ENCODE results near the gene SHB.

SHB gene

DNA sequence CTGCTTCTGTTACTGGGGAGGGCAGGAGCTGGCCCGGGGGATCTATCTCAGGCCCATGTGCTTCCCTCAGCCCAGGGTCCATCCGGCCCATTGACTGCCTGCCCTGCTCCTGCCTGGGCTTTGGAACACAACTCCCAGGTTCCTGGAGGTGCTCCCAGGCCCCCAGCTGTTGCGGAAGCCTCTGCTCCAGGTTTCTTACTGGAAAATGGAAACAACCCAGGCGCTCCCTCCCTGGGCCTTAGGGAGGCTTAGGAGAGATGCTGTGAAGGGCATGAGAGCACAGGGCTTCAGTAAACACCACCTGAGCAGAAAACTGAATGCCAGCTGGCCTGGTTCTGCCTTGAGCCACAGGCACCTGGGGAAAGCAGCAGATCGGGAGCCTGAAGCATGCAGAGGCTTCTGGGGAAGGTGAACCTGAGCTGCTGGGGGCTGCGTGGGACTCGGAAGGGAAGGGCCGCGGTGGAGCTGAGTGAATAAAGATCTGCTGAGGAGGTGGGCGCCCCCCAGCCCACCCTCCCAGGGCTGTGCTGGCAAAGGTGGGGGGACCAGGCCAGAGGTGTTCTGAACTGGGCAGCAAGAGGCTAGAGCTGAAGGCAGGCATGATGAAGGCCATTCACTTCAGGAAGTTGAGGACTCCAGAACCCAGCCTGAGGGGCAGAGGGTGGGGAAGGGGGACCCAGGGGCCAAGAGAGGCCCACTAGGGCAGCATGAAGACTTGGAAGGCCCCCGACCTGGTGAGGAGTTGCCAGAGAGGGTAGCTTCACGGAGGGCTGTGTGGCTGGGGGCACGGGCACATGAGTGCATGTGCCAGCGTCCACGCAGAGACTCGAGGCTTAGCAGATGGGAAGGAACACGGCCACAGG, 64.8 kb downstream of the SHB start:
- DNase-seq: no peak

GRCh38 chr9:38003230-38003629, 65.8 kb downstream of the SHB start:
- peak; percentile 18 for DNase-seq

- DNase-seq: no peak
These were observed 67.6 kb downstream of the SHB start for GRCh38 chr9:38001430-38001829.

GRCh38 chr9:38000735-38001134, 68.3 kb downstream of the SHB start:
- no peak for DNase-seq

DNA sequence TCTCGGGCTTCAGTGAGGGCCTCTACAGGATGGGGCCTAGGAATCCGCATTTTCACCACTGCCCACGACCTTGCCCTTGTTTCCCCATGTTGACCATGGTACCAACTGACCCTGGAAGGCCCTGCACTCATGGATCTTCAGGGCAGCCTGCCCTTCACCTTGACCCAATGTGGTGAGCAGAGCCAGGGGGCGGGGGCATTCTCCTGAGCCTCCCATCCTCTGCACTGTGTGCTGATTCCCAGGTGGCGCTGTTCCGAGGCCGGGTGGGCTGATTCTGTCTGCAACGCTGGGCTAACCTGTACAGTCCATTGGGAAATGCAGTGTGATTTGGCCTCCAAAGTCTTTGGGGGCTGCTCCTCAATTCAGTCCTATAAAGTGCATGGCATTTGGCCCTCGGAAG, 68.7 kb downstream of the SHB start:
- no peak for DNase-seq

GRCh38 chr9:37999588-38000189, 69.3 kb downstream of the SHB start:
- DNase-seq: no peak

DNA sequence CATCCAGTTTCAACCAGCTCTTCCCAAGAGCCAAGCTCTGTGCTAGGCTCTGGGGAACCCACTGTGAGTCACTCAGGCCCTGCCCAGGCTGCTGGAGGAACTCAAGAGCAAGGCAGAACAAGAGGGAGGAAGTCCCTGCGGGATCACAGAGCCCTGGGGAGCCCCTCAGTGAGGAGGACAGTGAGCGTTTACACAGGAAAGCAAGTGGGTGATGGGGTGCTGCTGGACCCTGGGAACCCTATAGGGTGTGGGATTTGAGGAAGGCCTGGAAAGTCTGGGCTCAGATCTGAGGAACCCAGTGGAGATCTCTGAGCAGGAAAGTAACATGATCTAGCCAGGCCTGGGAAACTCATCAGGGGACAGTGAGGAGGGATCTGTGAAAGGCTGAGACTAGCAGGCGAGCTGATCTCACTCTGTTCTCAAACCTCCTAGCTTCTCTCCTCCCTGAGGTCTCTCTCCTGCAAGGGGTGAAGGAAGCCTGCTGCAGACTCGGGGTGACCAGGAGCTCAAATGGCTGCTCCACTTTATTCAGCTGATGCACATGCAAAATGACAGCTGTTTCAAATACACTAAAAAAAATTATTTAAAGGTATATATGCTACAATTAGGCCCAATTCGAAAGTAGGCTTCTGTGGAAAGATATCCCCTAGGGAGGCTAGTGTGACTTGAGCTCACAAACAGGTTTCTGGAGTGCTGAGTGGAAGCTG, 70.0 kb downstream of the SHB start:
- no peak for DNase-seq

- DNase-seq: no peak
These were observed 71.2 kb downstream of the SHB start for GRCh38 chr9:37997636-37998374.

DNA sequence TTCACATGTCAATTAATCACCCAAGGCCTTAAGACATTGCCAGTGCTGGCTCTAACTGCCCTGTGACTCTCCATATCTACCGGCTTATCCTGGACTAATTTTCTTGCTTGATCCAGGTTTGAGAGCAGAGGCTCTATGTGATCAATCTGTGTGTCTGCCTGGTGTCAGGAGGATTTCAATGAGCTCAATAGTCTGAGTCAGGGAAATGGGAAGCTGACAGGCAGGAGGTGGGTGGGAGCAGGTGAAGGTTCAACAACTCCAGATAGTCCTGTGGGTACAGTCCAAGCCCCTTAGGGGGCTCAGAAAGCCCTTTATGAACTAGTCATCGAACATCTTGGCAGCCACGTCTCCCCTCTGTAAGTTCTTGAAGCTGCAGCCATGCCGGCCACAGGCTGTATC, 72.2 kb downstream of the SHB start:
- no peak for DNase-seq

DNA sequence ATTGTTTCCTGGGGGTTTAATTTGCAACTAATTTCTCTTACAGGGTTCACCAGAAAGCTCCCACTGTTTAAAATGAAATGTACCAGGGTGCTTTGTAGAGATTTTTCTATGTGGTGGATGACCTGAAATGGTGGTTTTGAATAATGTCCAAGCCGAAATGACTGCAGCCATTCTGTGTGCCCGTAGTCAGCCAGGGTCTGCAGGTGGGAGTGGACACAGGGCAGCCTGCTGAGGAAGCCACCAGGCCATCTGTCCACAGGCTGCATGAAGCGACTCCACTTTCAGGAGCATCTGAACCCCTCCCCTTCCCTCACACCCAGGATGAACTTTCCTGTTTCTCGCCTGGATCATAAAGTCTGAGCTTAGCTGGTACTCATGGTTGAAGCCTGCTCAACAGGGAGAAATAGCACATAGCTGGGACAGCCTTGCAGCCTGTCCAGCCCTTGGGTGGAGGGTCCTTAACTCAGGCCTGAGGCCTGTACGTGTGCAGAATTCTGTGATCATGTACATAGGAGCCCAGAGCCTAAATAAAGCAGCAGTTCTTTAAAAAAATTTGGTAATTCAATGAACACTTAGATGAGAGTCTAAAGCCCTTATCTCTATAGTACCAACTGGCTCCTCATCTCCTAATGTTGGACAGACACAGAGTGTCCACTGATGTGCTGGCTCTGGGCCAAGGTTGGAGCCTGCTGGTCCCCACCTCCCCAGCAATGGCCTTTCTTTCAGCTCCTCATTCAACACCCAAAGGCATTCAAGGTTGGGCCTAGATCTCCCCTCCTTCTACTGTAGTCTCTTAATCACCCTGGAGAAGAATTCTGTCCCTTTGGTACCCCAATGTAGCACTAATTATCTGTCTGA, 72.8 kb downstream of the SHB start:
- DNase-seq: no peak

GRCh38 chr9:37995348-37995737, 73.7 kb downstream of the SHB start:
- no peak for DNase-seq

GRCh38 chr9:37994639-37995347, 74.2 kb downstream of the SHB start:
- no peak for DNase-seq

GRCh38 chr9:37992924-37993349, 76.1 kb downstream of the SHB start:
- DNase-seq: no peak

DNA sequence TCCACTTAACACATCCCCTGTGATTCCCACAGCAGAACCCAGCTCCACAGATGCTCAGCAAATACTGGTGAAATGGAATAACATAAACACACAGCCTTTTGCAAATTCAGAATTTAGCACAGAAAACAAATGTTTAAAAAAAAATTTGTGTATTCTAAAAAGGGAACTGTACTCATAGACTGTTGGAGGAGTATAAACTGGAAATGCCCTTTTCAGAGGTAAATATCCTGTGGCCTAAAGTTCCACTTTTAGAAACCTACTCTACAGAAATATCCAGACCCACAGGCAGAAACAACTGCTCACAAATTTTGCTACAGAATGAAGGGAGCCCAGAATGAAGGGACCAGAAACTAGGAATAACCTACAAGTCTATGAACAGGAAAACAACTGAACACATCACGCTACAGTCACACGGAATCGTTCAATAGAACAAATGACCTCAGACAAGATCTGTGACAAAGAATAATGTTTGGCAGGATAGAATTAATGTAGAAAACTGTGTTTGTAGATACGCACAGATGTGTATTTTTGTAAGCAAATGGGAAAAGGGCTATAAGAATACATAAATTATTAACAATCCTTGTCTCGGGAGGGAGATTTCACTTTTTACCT, 78.5 kb downstream of the SHB start:
- no peak for DNase-seq

DNA sequence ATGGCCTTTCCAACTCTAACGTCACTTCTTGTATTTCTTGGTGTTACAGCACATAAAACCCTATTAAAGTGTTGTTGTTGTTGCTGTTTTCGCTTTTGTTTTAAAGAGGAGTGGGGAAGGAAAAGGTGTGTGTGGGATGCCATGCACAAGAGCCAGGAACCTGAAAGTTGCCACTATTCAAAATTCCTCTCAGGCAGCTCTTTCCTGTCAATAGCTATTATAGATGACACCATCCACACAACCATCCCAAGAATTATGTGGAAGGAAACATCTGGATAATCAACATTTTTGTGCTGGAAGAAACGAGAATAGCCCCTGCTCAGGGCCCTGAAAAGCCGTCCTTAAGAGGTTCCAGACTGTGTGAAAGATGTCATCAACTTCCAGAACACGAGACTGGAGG, 79.3 kb downstream of the SHB start:
- no peak for DNase-seq

DNA sequence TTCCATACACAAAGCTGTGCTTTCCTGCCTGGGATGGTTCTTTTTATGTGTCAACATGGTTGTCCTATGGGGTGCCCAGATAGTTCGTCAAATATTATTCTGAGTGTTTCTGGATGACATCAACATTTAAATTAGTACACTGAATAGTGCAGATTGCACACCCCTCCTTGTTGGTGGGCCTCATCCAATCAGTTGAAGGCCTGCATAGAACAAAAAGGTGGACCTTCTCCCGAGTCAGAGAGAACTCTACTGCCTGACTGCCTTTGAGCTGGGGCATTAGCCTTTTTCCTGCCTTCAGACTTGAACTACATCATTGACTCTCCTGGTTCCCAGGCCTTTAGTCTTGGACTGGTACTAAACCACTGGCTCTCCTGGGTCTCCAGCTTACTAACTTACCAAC, 80.4 kb downstream of the SHB start:
- no peak for DNase-seq

- no peak for DNase-seq
These were observed 81.0 kb downstream of the SHB start for GRCh38 chr9:37988041-37988440.

GRCh38 chr9:37987467-37987981, 81.5 kb downstream of the SHB start:
- no peak for DNase-seq

DNA sequence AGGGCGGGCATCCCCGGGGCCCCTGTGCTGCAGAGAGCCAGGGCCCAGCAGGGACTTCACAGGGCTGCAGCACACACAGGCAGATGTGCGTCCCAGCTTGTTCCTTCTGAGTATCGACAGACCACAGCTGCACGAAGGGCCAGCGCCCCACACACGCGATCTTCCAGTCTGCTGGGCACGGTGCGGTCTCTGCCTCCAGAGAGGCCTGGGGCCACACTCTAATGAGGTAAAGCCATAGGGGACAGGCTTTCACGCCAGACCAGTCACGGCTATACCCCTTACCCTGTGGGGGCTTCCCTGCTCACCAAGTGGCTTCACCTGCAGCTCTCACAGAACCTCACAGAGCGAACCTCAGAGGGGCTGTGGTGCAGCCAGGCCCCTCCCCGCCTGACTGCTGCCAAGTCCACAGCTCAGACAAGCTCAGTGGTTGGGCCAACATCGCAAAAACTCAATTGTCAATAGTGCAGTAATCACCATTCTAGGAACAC, 82.2 kb downstream of the SHB start:
- DNase-seq: no peak

GRCh38 chr9:37986001-37986400, 83.0 kb downstream of the SHB start:
- no peak for DNase-seq
